Mammary epithelial cell (primary cell): ENCODE measurements around the gene SULT1C3.

ENCODE experiments used
- EZH2 ChIP-seq: IDR thresholded peaks from 2 replicates; pipeline ENCODE4 v1.6.1; 2012; ENCODE audit warnings: low read length, inconsistent platforms, borderline replicate concordance
- TF ChIP-seq, protein P1 (sequence below), 2 donors: IDR thresholded peaks in 1 of 2; conservative IDR thresholded peaks in 1 of 2; 2 replicates each; pipeline ENCODE4 v1.5.1; 2011 to 2012; ENCODE audit warnings: inconsistent platforms in 2 of 2, low read length in 2 of 2, mild to moderate bottlenecking in 2 of 2, control low read depth in 1 of 2, low read depth in 1 of 2; ENCODE audit not compliant: insufficient read depth in 1 of 2; ENCODE audit errors: extremely low read depth in 1 of 2

GRCh38 chr2:108226564-108226963, 13.2 kb upstream of the SULT1C3 start:
- TF ChIP-seq, protein P1, sequence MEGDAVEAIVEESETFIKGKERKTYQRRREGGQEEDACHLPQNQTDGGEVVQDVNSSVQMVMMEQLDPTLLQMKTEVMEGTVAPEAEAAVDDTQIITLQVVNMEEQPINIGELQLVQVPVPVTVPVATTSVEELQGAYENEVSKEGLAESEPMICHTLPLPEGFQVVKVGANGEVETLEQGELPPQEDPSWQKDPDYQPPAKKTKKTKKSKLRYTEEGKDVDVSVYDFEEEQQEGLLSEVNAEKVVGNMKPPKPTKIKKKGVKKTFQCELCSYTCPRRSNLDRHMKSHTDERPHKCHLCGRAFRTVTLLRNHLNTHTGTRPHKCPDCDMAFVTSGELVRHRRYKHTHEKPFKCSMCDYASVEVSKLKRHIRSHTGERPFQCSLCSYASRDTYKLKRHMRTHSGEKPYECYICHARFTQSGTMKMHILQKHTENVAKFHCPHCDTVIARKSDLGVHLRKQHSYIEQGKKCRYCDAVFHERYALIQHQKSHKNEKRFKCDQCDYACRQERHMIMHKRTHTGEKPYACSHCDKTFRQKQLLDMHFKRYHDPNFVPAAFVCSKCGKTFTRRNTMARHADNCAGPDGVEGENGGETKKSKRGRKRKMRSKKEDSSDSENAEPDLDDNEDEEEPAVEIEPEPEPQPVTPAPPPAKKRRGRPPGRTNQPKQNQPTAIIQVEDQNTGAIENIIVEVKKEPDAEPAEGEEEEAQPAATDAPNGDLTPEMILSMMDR (conservative IDR thresholded peaks at IDR 0.05 in 1 of 2, IDR thresholded peaks at IDR 0.05 in 1 of 2; ENCODE audit: extremely low read depth in 1 of 2, insufficient read depth in 1 of 2, low read depth in 1 of 2, low read length in 2 of 2): no peak
- no peak for TF ChIP-seq EZH2
